Astrocyte (in vitro differentiated cells and primary cell): ENCODE results near the gene STIM1.

Source experiments
- CTCF ChIP-seq: IDR thresholded peaks from 2 replicates; pipeline ENCODE4 v1.5.1; 2011; ENCODE audit warnings: low read depth, mild to moderate bottlenecking, inconsistent platforms, low read length, moderate library complexity; ENCODE audit not compliant: insufficient read depth
- EZH2 ChIP-seq: IDR thresholded peaks from 2 replicates; pipeline ENCODE4 v1.6.1; 2012; ENCODE audit warnings: mild to moderate bottlenecking, low read length, inconsistent platforms; ENCODE audit not compliant: insufficient read depth

GRCh38 chr11:4118107-4118506 is 262.6 kb downstream of the STIM1 start:
- TF ChIP-seq CTCF (no peak), EZH2 (no peak)
